Left lung (tissue), 10 donors: ENCODE data around the gene PCNX2. TPM values are rescaled to one million over a fixed set of nuclear protein-coding genes. Genes with fewer than 3 reads are reported as not detected.
A peak's percentile ranks its signal among the peaks of the same experiment; 100 is the strongest.

Source experiments
- ATAC-seq: fragments of 200-7000 bp; cut with Tn5 transposase; one replicate; pipeline ENCODE4 v1.9.1; 2020; ENCODE audit warnings: moderate library complexity
- DNase-seq, 4 donors: peaks; one replicate each; pipeline ENCODE4 v3.0.0-alpha.2; 2013 to 2020
- H3K27ac ChIP-seq, 2 donors: fragments of 200-600 bp; sonication (generic) in 1 of 2; one replicate each; pipeline versions ENCODE4 v1.5.0 to v1.8.0; 2020 to 2021
- H3K27me3 ChIP-seq, 2 donors: fragments of 200-600 bp; sonication (generic) in 1 of 2; one replicate each; pipeline versions ENCODE4 v1.5.0 to v1.8.0; 2020 to 2021
- H3K36me3 ChIP-seq, 2 donors: fragments of 200-600 bp; sonication (generic) in 1 of 2; one replicate each; pipeline versions ENCODE4 v1.5.0 to v1.8.0; 2020 to 2021
- H3K4me1 ChIP-seq, 2 donors: fragments of 200-600 bp; one replicate each; pipeline ENCODE4 v1.8.0; 2021
- H3K4me3 ChIP-seq, 2 donors: fragments of 200-600 bp; sonication (generic) in 1 of 2; one replicate each; pipeline versions ENCODE4 v1.5.0 to v1.8.0; 2020 to 2021; ENCODE audit warnings: mild to moderate bottlenecking in 1 of 2
- H3K9me3 ChIP-seq, 2 donors: fragments of 200-600 bp; sonication (generic) in 1 of 2; one replicate each; pipeline versions ENCODE4 v1.5.0 to v1.8.0; 2020 to 2021
- intact Hi-C, 2 donors: fragments of 100-400 bp; cut with DNase I; formaldehyde crosslinking; loops; one replicate each; pipeline versions ENCODE4 v1.11.2 to v1.14.2; 2022
- polyA plus RNA-seq, 6 donors: library from polyadenylated mRNA; unstranded; fragments of 120-200 nt; gene quantifications; one replicate each; pipeline ENCODE4 v1.2.1, GENCODE V29; 2013; ENCODE audit not compliant: insufficient read length in 6 of 6
- total RNA-seq, 2 donors: library from RNA; stranded (reverse); fragmentation: NEBNext Ultra II Directional; extraction: Animal tissue kit (Norgen Biotek cat#: 25700); gene quantifications; one replicate each; pipeline ENCODE4 v1.2.1, GENCODE V29; 2021
- TF ChIP-seq, protein P1 (sequence below), 2 donors: fragments of 200-600 bp; sonication (generic) in 1 of 2; IDR thresholded peaks; one replicate each; pipeline versions ENCODE4 v1.5.0 to v1.8.0; 2021; ENCODE audit warnings: antibody characterized with exemption in 2 of 2
- donor health status: DM: no; HTN: yes; CAD: no.
- donor health status: DM: no; HTN: no; CAD: no.

PCNX2 gene
- total and polyA plus RNA-seq, 8 donors: 9.2 to 14.7 (median 11.3) TPM

DNA sequence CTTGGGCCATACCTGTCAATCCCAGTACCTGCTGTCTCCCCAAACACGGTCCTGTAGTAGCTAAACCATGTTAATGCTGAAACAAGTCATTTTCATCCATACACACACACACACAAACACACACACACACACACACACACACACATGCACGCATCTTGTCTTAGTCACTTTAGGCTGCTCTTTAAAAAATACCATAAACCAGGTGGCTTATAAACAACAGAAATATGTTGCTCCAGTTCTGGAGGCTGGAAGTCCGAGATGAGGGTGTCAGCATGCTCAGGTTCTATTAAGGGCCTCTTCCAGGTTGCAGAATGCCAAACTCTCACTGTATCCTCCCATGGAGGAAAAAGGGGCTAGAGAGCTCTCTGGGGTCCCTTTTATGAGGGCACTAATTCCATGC is 215.2 kb downstream of the PCNX2 start:
- H3K4me3 ChIP-seq: no peak overlapping the region
- intact Hi-C loops: no loop called here
- no peak for ATAC-seq
- no peaks in the 10 kb centered on the region for H3K9me3 ChIP-seq
- no peaks in the 10 kb centered on the region for H3K36me3 ChIP-seq
- no peak overlapping the region for H3K27ac ChIP-seq
- TF ChIP-seq, protein P1, sequence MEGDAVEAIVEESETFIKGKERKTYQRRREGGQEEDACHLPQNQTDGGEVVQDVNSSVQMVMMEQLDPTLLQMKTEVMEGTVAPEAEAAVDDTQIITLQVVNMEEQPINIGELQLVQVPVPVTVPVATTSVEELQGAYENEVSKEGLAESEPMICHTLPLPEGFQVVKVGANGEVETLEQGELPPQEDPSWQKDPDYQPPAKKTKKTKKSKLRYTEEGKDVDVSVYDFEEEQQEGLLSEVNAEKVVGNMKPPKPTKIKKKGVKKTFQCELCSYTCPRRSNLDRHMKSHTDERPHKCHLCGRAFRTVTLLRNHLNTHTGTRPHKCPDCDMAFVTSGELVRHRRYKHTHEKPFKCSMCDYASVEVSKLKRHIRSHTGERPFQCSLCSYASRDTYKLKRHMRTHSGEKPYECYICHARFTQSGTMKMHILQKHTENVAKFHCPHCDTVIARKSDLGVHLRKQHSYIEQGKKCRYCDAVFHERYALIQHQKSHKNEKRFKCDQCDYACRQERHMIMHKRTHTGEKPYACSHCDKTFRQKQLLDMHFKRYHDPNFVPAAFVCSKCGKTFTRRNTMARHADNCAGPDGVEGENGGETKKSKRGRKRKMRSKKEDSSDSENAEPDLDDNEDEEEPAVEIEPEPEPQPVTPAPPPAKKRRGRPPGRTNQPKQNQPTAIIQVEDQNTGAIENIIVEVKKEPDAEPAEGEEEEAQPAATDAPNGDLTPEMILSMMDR (IDR thresholded peaks at IDR 0.05): no peak
- H3K27me3 ChIP-seq: no peaks in the 10 kb centered on the region
- DNase-seq: no peak
- no peaks in the 10 kb centered on the region for H3K4me1 ChIP-seq

DNA sequence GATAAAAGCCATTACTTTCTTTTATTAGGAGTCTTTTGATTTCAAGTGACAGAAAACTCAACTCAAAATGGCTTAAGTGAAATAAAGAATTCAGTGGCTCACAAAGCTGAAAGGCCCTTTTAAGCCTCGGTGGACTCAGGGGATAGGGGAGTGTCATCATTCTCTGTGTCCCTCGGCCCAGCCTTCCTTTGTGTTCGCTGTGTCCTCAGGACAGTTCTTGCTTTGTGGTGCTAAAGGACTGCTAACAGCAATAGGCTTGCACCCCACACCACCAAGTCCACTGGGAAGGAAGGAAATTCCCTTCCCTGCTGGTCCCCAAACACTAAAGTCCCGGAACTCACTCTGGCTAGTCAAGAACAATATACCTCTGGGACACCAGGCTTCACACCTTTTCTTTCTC is 216.0 kb downstream of the PCNX2 start:
- intact Hi-C loops: no loop called here
- Histone ChIP-seq H3K4me3 (no peak overlapping the region), H3K9me3 (no peaks in the 10 kb centered on the region), H3K27ac (no peak overlapping the region), H3K27me3 (no peaks in the 10 kb centered on the region), H3K4me1 (no peaks in the 10 kb centered on the region), H3K36me3 (no peaks in the 10 kb centered on the region)
- DNase-seq: no peak
- ATAC-seq: no peak
- TF ChIP-seq, protein P1 (IDR thresholded peaks at IDR 0.05): no peak

DNA sequence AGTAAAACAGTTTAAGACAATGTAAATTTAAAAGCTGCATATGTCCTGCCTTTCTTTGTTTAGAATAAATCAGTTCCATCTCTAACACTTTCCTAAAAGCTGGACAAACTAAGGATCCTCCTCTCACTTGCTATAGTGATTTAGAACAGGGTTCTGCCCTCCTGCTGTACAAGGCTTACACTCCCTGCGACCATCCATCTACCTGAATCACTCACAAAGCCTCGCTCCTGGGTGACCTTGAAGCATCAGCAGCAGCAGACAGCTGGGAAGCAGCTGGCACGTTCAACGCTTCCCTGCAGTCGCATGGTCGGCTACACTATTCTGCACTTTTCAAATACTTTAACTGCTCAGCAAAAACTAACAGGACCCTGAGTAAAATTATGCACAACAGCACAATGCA is 217.1 kb downstream of the PCNX2 start:
- H3K4me1 ChIP-seq: no peaks in the 10 kb centered on the region
- no peaks in the 10 kb centered on the region for H3K36me3 ChIP-seq
- ATAC-seq: no peak
- TF ChIP-seq, protein P1 (IDR thresholded peaks at IDR 0.05): no peak
- H3K27ac ChIP-seq: no peak overlapping the region
- peaks cover 0 to 7% of the 10 kb centered on the region in 2 donors for H3K9me3 ChIP-seq
- DNase-seq: peak in 1 of 4 donors; percentile 13
- H3K4me3 ChIP-seq: no peak overlapping the region
- no peaks in the 10 kb centered on the region for H3K27me3 ChIP-seq
- intact Hi-C loops: no loop called here

DNA sequence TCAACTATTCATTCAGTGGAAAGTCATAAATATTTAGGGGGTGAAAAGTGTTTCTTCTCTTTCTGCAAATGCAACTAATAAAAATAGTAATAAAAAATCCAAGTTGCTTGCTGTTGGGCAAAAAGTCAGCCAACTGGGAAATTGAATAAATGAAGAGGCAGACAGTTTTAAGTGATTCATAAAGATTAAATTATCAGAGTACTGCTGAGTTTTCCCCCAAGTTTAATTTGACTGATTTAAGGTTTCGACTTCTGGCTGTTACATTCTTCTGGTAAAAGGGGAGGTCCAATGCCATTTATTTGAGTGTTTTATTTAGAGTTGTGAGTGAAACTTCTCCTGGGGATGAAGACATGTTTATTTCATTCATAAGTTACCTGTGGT is 219.6 kb downstream of the PCNX2 start:
- Histone ChIP-seq H3K27ac (no peak overlapping the region), H3K36me3 (no peaks in the 10 kb centered on the region), H3K9me3 (peaks cover 0 to 11% of the 10 kb centered on the region in 2 donors), H3K4me1 (no peaks in the 10 kb centered on the region), H3K4me3 (no peak overlapping the region), H3K27me3 (no peaks in the 10 kb centered on the region)
- intact Hi-C loops: no loop called here
- ATAC-seq (no peak), DNase-seq (no peak)
- TF ChIP-seq, protein P1 (IDR thresholded peaks at IDR 0.05): no peak

DNA sequence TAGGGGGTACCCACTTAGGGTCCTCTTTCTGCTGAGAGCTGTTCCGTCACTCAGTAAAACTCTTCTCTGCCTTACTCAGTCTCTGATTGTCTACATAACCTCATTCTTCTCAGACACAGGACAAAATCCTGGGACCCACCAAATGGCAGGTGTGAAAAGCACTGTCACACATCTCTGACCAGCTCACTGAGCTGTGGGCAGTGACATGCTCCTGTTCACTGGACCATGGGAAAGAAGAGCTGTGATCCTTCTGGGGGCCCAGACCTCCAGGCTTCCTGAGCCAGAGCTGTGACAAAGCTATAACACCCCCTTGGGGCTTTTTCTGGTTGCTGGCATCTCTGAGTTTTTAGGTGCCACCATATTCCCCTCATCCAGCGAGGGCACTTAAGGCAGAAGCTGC is 229.4 kb downstream of the PCNX2 start:
- DNase-seq (no peak), ATAC-seq (no peak)
- Histone ChIP-seq H3K4me1 (no peaks in the 10 kb centered on the region), H3K9me3 (no peaks in the 10 kb centered on the region), H3K27ac (no peak overlapping the region), H3K4me3 (no peak overlapping the region), H3K36me3 (no peaks in the 10 kb centered on the region), H3K27me3 (no peaks in the 10 kb centered on the region)
- TF ChIP-seq, protein P1 (IDR thresholded peaks at IDR 0.05): no peak
- intact Hi-C loops: no loop called here
